ENCODE results near the gene DLG3. TPM values are rescaled to one million over a fixed set of nuclear protein-coding genes. Genes with fewer than 3 reads are reported as not detected.
A peak's percentile ranks its signal among the peaks of the same experiment; 100 is the strongest.

Gene DLG3
- total RNA-seq, 1 donor from 2014 or later, result 10.3 TPM

DNA sequence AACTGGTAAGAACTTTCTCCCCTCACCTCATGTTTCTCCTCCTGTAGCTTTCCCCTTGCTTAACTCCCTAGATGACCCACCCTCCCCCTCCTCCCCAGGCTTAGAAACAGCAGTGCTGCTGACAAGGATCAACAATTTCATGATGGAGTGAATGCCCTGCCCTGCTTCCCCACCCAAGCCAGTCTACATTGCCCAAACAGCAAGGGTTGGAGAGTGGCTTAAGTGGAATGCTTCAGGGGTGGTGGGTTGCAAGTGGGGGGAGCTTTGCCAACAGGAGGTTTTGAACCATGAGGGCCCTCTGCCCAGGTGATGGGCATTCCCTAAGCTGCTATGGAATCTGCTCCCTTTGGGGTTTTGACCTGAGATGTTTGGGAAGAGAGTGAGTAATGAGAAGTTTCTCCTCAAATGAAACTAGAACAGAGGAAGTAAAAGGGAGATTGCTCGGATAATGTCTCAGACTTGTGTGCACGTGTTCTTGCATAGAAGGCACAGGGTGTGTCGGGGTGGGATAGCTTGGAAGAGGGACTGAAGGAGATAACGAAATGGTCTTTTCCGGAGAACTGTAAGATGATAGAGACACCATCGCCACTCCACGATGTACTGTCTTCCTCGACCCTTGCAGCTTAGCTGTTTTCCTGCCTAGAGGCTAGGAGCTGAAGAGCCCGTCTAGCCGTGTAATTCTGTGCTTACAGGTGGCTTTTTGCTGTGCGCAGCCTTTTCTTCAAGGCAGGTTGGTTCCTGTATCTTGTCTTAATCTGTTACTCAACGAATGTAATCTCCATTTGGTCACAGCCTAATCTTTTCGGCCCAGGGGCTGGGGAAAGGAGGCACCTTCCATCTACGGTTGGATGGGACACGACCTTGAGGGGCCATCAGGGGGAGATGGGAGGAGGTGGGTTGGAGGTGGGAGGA lies 11.4 kb upstream of the DLG3 start:
- H3K36me3 Mint-ChIP-seq (ENCODE audit: low read depth, unreplicated experiment), result no peaks in the 10 kb centered on the region
- peaks cover 5% of the 10 kb centered on the region for H3K27me3 Mint-ChIP-seq (ENCODE audit: unreplicated experiment)
- TF ChIP-seq CTCF (IDR thresholded peaks at IDR 0.05; ENCODE audit: unreplicated experiment), result no peak
- DNase-seq (ENCODE audit: low spot score), result no peak
- peak overlapping the region; percentile 57 for H3K27ac Mint-ChIP-seq (ENCODE audit: unreplicated experiment)
- H3K9me3 Mint-ChIP-seq (ENCODE audit: unreplicated experiment), result no peaks in the 10 kb centered on the region
- H3K4me3 Mint-ChIP-seq (ENCODE audit: unreplicated experiment), result peak overlapping the region; percentile 80
- H3K4me1 Mint-ChIP-seq (ENCODE audit: unreplicated experiment), result no peaks in the 10 kb centered on the region

DNA sequence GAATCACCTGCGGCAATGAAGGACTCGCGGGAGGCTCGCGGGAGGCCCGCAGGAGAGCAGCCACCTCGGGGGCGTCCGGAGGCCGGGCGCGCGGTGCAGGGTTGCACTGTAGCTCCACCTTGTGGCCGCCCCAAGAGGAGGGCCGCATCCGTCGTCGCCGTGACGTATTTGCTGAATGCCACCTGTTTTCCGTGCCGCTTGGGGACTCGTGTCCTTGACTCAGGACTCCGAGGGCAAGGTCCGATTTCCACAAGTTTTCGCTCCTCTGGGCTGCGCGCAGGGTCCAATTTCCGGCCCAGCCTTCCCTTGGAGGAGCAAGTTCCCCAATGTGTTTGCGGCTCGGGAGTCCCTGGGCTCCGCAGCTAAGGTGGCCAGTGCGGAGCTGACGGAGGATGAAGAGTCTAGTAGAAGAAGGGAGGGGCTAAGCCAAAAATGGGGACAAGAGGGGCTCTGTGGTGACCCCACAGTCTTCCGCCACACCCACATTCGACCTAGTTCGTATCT lies 10.7 kb upstream of the DLG3 start:
- DNase-seq (ENCODE audit: low spot score), result peak; percentile 66
- peak overlapping the region; percentile 90 for H3K4me3 Mint-ChIP-seq (ENCODE audit: unreplicated experiment)
- H3K36me3 Mint-ChIP-seq (ENCODE audit: low read depth, unreplicated experiment), result no peaks in the 10 kb centered on the region
- TF ChIP-seq CTCF (IDR thresholded peaks at IDR 0.05; ENCODE audit: unreplicated experiment), result peak; percentile 51
- H3K4me1 Mint-ChIP-seq (ENCODE audit: unreplicated experiment), result no peaks in the 10 kb centered on the region
- H3K27ac Mint-ChIP-seq (ENCODE audit: unreplicated experiment), result peak overlapping the region; percentile 93
- no peaks in the 10 kb centered on the region for H3K9me3 Mint-ChIP-seq (ENCODE audit: unreplicated experiment)
- peaks cover 5% of the 10 kb centered on the region for H3K27me3 Mint-ChIP-seq (ENCODE audit: unreplicated experiment)

- Mint-ChIP-seq H3K36me3 (ENCODE audit: low read depth, unreplicated experiment) (no peaks in the 10 kb centered on the region), H3K9me3 (ENCODE audit: unreplicated experiment) (no peaks in the 10 kb centered on the region), H3K27me3 (ENCODE audit: unreplicated experiment) (peaks cover 2% of the 10 kb centered on the region), H3K4me3 (ENCODE audit: unreplicated experiment) (peak overlapping the region; percentile 91), H3K4me1 (ENCODE audit: unreplicated experiment) (no peaks in the 10 kb centered on the region), H3K27ac (ENCODE audit: unreplicated experiment) (peak overlapping the region; percentile 93)
- no peak for TF ChIP-seq CTCF (IDR thresholded peaks at IDR 0.05; ENCODE audit: unreplicated experiment)
- DNase-seq (ENCODE audit: low spot score), result peak; percentile 73
Measured at GRCh38 chrX:70434352-70434866, 10.2 kb upstream of the DLG3 start.

DNA sequence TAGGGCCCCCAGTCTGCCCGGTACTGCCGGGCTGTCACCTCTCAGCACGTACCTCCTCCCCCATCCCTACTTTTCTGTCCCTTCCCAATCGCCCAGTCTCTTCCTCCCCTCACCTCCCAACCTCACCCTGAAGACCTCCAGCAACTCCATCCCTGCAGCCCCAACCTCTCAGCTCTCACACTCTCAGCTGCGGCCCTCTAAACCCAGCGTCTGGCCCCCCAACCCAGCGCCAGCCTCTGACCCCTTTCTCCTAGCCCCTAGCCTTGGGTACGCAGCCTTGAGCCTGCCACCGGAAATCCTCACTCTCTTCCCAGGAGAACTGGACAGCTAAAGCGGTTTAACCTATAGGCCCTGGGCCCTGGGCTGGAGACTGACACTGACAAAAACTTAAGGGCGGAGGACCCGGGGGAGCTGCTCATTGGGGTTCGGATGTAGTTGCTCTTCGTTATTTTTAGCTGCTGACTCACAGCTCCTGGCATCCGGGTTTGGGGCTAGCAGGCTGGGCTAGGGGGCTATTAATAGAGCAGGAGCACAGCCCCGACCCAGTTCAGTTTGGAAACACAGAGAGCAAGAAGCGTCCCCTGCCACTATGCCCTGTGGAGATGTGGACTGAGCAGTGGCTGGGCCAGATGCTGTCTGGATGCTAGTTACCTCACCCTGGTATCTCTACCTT lies 9.6 kb upstream of the DLG3 start:
- Mint-ChIP-seq H3K4me1 (ENCODE audit: unreplicated experiment) (no peaks in the 10 kb centered on the region), H3K36me3 (ENCODE audit: low read depth, unreplicated experiment) (no peaks in the 10 kb centered on the region), H3K27ac (ENCODE audit: unreplicated experiment) (peak overlapping the region; percentile 42), H3K9me3 (ENCODE audit: unreplicated experiment) (no peaks in the 10 kb centered on the region), H3K4me3 (ENCODE audit: unreplicated experiment) (peak overlapping the region; percentile 91), H3K27me3 (ENCODE audit: unreplicated experiment) (peaks cover 2% of the 10 kb centered on the region)
- no peak for TF ChIP-seq CTCF (IDR thresholded peaks at IDR 0.05; ENCODE audit: unreplicated experiment)
- DNase-seq (ENCODE audit: low spot score), result no peak

Measured in endothelial cell (in vitro differentiated cells).